Adrenal gland (tissue), 12 donors: Measurements from ENCODE around the gene DAPP1. TPM values are rescaled to one million over a fixed set of nuclear protein-coding genes. Genes with fewer than 3 reads are reported as not detected.

Source experiments
- DNase-seq, 7 donors: peaks; one replicate each; pipeline ENCODE4 v3.0.0-alpha.2; 2019 to 2020
- H3K27ac ChIP-seq, 5 donors: fragments of 200-600 bp; sonication (generic) in 4 of 5; 1 replicate in 3 of 5; 2 replicates in 2 of 5; pipeline versions ENCODE4 v1.5.1 to v1.8.0; 2016 to 2020; ENCODE audit warnings: mild to moderate bottlenecking in 1 of 5
- H3K27me3 ChIP-seq: fragments of 200-600 bp; 2 replicates; pipeline ENCODE4 v1.8.0; 2021
- H3K36me3 ChIP-seq, 2 donors: fragments of 200-600 bp; replicated peaks in 1 of 2; 1 replicate in 1 of 2; 2 replicates in 1 of 2; pipeline versions ENCODE4 v1.5.1 to v1.8.0; 2018 to 2022
- H3K4me1 ChIP-seq, 2 donors: fragments of 200-600 bp; replicated peaks in 1 of 2; 1 replicate in 1 of 2; 2 replicates in 1 of 2; pipeline versions ENCODE4 v1.5.1 to v1.8.0; 2018 to 2021
- H3K4me3 ChIP-seq, 4 donors: fragments of 200-600 bp; sonication (generic) in 3 of 4; one replicate each; pipeline ENCODE4 v1.5.1; 2016 to 2018
- H3K9me3 ChIP-seq, 3 donors: fragments of 200-600 bp; sonication (generic) in 1 of 3; replicated peaks in 1 of 3; 1 replicate in 2 of 3; 2 replicates in 1 of 3; pipeline versions ENCODE4 v1.5.1 to v1.8.0; 2016 to 2021
- POLR2A ChIP-seq, 2 donors: fragments of 450-650 bp; IDR thresholded peaks; one replicate each; pipeline ENCODE4 v1.6.1; 2017; ENCODE audit warnings: antibody characterized with exemption in 2 of 2, mild to moderate bottlenecking in 2 of 2, moderate library complexity in 1 of 2
- WGBS, 4 donors: extraction: QIAGEN DNeasy Blood & Tissue Kit in 2 of 4; methylation state at CpG; one replicate each; pipeline versions ENCODE4 v1.1.5 to v1.1.7; 2013 to 2017; 5-methylcytosine and 5-hydroxymethylcytosine counted together
- intact Hi-C, 2 donors: fragments of 100-400 bp; cut with DNase I; formaldehyde crosslinking; loops; one replicate each; pipeline versions ENCODE4 v1.14.1 to v1.15.0; 2022 to 2023
- polyA plus RNA-seq, 3 donors: library from polyadenylated mRNA; stranded (reverse); fragments of 200-250 nt in 2 of 3; fragments of 350-450 nt in 1 of 3; fragmentation: Illumina TruSeq in 1 of 3; extraction: RNeasy Lipid Tissue Mini Kit (QIAGEN cat#74804) in 1 of 3; gene quantifications; one replicate each; pipeline ENCODE4 v1.2.3, GENCODE V29; 2013 to 2014
- total RNA-seq, 9 donors: library from RNA; depleted of rRNA in 4 of 9; stranded (reverse); fragments of >200 nt in 4 of 9; fragments of 120-200 nt in 1 of 9; fragmentation: NEBNext Ultra II Directional in 1 of 9; extraction: Animal tissue kit (Norgen Biotek cat#: 25700) in 1 of 9; gene quantifications; one replicate each; pipeline versions ENCODE4 v1.1.0 to v1.2.4, GENCODE V29; 2013 to 2023
- TF ChIP-seq, protein P1 (sequence below), 6 experiments: fragments of 450-650 bp in 4 of 6; fragments of 200-600 bp in 2 of 6; sonication (generic) in 1 of 6; IDR thresholded peaks; 1 replicate in 5 of 6; 2 replicates in 1 of 6; pipeline versions ENCODE4 v1.5.1 to v1.8.0; 2016 to 2021; ENCODE audit warnings: antibody characterized with exemption in 6 of 6, mild to moderate bottlenecking in 2 of 6, moderate library complexity in 1 of 6
- donor health status: healthy with polysubstance abuse.
- donor health status: Bipolar disorder and iron deficiency.
- donor health status: DM: yes; HTN: yes; CAD: no.
- donor health status: DM: no; HTN: no; CAD: no.
- donor health status: DM: no; HTN: no; CAD: no.
- donor health status: DM: yes; HTN: yes; CAD: no.

Gene DAPP1
- total and polyA plus RNA-seq, 12 donors: 0.42 to 3.7 (median 1.4) TPM

DNA sequence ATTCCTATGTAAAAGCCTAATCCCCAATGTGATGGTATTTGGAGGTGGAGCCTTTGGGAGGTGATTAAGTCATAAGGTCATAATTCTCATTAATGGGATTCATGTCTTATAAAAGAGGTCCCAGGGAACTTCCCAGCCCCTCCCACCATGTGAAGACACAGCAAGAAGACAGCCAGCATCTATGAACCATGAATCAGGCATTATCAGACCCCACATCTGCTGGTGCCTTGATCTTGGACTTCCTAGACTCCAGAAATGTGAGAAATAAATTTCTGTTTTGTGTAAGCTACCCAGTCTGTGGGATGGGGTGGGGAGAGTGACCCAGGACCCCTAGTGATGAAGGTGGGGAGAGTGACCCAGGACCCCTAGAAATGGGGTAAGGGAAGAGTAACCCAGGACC lies 6.1 kb upstream of the DAPP1 start:
- Histone ChIP-seq H3K4me3 (no peak overlapping the region), H3K4me1 (no peaks in the 10 kb centered on the region), H3K27ac (no peak overlapping the region), H3K27me3 (no peaks in the 10 kb centered on the region), H3K36me3 (no peaks in the 10 kb centered on the region), H3K9me3 (no peaks in the 10 kb centered on the region)
- intact Hi-C loops: no loop called here
- TF ChIP-seq, protein P1, sequence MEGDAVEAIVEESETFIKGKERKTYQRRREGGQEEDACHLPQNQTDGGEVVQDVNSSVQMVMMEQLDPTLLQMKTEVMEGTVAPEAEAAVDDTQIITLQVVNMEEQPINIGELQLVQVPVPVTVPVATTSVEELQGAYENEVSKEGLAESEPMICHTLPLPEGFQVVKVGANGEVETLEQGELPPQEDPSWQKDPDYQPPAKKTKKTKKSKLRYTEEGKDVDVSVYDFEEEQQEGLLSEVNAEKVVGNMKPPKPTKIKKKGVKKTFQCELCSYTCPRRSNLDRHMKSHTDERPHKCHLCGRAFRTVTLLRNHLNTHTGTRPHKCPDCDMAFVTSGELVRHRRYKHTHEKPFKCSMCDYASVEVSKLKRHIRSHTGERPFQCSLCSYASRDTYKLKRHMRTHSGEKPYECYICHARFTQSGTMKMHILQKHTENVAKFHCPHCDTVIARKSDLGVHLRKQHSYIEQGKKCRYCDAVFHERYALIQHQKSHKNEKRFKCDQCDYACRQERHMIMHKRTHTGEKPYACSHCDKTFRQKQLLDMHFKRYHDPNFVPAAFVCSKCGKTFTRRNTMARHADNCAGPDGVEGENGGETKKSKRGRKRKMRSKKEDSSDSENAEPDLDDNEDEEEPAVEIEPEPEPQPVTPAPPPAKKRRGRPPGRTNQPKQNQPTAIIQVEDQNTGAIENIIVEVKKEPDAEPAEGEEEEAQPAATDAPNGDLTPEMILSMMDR (IDR thresholded peaks at IDR 0.05): no peak
- no peak for TF ChIP-seq POLR2A (IDR thresholded peaks at IDR 0.05)
- DNase-seq: no peak

DNA sequence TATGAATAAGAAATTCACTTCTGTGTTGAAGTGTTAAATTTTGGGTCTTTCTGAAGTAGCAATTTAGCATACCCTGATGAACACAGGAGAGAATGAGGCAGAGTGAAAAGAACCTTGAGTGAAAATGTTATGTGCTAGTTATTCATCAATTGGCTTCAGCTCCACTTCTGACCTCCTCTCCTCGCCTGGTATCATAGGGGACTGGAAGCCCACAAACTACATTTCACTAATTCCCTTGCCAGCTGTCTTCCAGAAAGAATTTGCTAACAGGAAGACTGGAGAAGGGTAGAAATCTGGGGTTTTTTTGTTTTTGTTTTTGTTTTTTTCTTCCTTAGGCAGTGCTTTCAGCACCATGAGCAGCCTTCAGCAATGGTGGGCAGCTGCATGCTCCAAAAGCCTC lies 5.5 kb upstream of the DAPP1 start:
- Histone ChIP-seq H3K4me1 (no peaks in the 10 kb centered on the region), H3K27me3 (no peaks in the 10 kb centered on the region), H3K9me3 (no peaks in the 10 kb centered on the region), H3K36me3 (no peaks in the 10 kb centered on the region), H3K27ac (no peak overlapping the region), H3K4me3 (no peak overlapping the region)
- no peak for DNase-seq
- 36 to 50% (median 42%) methylated on average over 1 of the region's 1 CpG for WGBS, 4 donors
- intact Hi-C loops: no loop called here
- TF ChIP-seq, protein P1 (IDR thresholded peaks at IDR 0.05): no peak
- no peak for TF ChIP-seq POLR2A (IDR thresholded peaks at IDR 0.05)

DNA sequence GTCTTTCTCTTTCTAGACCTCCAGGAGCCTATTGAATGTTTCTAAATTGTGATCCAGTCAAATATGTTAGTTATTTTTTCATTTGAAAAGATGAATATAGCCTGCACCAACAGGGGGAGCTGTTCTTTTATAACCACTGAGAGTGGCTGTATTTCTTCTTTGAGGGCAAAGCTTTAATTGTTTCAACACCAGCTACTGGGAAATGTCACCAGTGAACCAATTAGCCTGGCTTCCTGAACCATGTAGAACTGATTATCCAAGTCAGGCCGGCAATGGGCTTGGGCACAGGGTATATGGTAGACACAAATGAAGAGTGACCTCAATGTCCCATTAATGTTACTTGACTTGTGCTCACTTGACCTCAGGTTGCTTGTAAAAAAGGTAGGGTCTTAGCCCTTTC lies 4.8 kb upstream of the DAPP1 start:
- intact Hi-C loops: no loop called here
- peak in 5 of 7 donors; percentile 16 to 57 (median 42) for DNase-seq
- Histone ChIP-seq H3K4me1 (no peaks in the 10 kb centered on the region), H3K27ac (no peak overlapping the region), H3K9me3 (no peaks in the 10 kb centered on the region), H3K27me3 (no peaks in the 10 kb centered on the region), H3K4me3 (no peak overlapping the region), H3K36me3 (no peaks in the 10 kb centered on the region)
- WGBS, 4 donors: 64 to 74% (median 70%) methylated on average over 1 of the region's 1 CpG
- TF ChIP-seq, protein P1 (IDR thresholded peaks at IDR 0.05): peak; percentile 31 to 62 (median 54)
- TF ChIP-seq POLR2A (IDR thresholded peaks at IDR 0.05): no peak

DNA sequence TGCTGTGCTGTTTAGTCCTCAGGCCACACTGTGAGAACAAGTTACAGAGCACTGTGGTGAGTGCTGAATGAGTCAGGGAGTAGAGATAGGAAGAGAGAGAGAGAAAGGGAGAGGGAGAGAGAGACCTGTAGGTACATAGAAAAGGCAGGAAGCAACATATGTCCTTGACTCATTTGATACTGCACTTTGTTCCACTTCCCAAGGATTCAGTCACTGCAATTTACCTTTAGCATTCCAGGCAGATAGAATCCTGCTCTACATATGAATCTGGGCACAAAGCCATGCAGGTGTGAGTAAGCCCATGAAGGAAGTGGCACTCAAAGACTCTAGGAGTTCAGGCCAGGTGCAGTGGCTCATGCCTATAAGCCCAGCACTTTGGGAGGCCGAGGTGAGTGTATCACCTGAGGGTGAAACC lies 1.0 kb upstream of the DAPP1 start:
- Histone ChIP-seq H3K4me1 (no peaks in the 10 kb centered on the region), H3K27me3 (no peaks in the 10 kb centered on the region), H3K36me3 (no peaks in the 10 kb centered on the region), H3K27ac (no peak overlapping the region), H3K9me3 (no peaks in the 10 kb centered on the region), H3K4me3 (no peak overlapping the region)
- no peak for DNase-seq
- intact Hi-C loops: loop anchor here in 1 of 2 donors (5.0 kb wide), 1 partner anchor 132 kb away; the partner anchor contains the start of gene DNAJB14
- WGBS, 4 donors: 55 to 71% (median 66%) methylated on average over 1 of the region's 1 CpG
- TF ChIP-seq, protein P1 (IDR thresholded peaks at IDR 0.05): no peak
- TF ChIP-seq POLR2A (IDR thresholded peaks at IDR 0.05): no peak
